Osteocyte (in vitro differentiated cells): ENCODE results near the gene BEX4. TPM values are rescaled to one million over a fixed set of nuclear protein-coding genes. Genes with fewer than 3 reads are reported as not detected.
A peak's percentile ranks its signal among the peaks of the same experiment; 100 is the strongest.
"Not testable (repeated sequence)": the region's sequence is repeated elsewhere in the genome, so short reads cannot be mapped to it uniquely, and the experiment has no call there.

Source experiments
- DNase-seq: peaks from one replicate; pipeline ENCODE4 v3.0.0; 2021; ENCODE audit warnings: mixed read lengths; ENCODE audit not compliant: unreplicated experiment; ENCODE audit errors: extremely low spot score
- H3K27ac Mint-ChIP-seq: one replicate; pipeline ENCODE4 v1.8.0; 2021; ENCODE audit warnings: mild to moderate bottlenecking, mixed read lengths; ENCODE audit not compliant: unreplicated experiment
- H3K27me3 Mint-ChIP-seq: one replicate; pipeline ENCODE4 v1.8.0; 2021; ENCODE audit warnings: mixed read lengths; ENCODE audit not compliant: unreplicated experiment
- H3K36me3 Mint-ChIP-seq: one replicate; pipeline ENCODE4 v1.8.0; 2021; ENCODE audit warnings: mixed read lengths; ENCODE audit not compliant: unreplicated experiment
- H3K4me1 Mint-ChIP-seq: one replicate; pipeline ENCODE4 v1.8.0; 2021; ENCODE audit warnings: mixed read lengths; ENCODE audit not compliant: unreplicated experiment
- H3K4me3 Mint-ChIP-seq: one replicate; pipeline ENCODE4 v1.8.0; 2021; ENCODE audit warnings: mild to moderate bottlenecking, moderate library complexity, mixed read lengths; ENCODE audit not compliant: unreplicated experiment
- H3K9me3 Mint-ChIP-seq: one replicate; pipeline ENCODE4 v1.8.0; 2021; ENCODE audit warnings: mixed read lengths; ENCODE audit not compliant: unreplicated experiment
- CTCF ChIP-seq: fragments of 200-600 bp; sonication (generic); IDR thresholded peaks from 2 replicates; pipeline ENCODE4 v1.5.0; 2021; ENCODE audit warnings: antibody characterized with exemption, mild to moderate bottlenecking, moderate library complexity
- long read RNA-seq: library from polyadenylated mRNA; unstranded; transcript quantifications from one replicate; pipeline ENCODE4 v2.0.0, GENCODE V29; 2021
- total RNA-seq: library from RNA; stranded (reverse); gene quantifications from 2 replicates; pipeline ENCODE4 v1.2.1, GENCODE V29; 2021

BEX4 gene
- total RNA-seq, result 50.9 and 51.9 TPM in 2 replicates
- long read RNA-seq, transcript BEX4-202 (3 exons, 1,328 nt), result major isoform, 217 of 237 reads
- long read RNA-seq, transcript BEX4-201 (2 exons, 1,066 nt), result minor isoform, 8 of 237 reads
- long read RNA-seq, partial matches to known transcripts, result 0 of 237 reads
- long read RNA-seq, other reads (novel, unspliced or antisense), result 12 of 237 reads

- H3K9me3 Mint-ChIP-seq, result peaks cover 6% of the 10 kb centered on the region
- no peak for TF ChIP-seq CTCF
- no peaks in the 10 kb centered on the region for H3K27me3 Mint-ChIP-seq
- H3K4me3 Mint-ChIP-seq, result peak within 1 kb of the TSS; percentile 82
- H3K36me3 Mint-ChIP-seq, result peaks cover 9% of the 10 kb centered on the region
- peak; percentile 91 for DNase-seq
- H3K4me1 Mint-ChIP-seq, result peaks cover 7% of the 10 kb centered on the region
- peak within 1 kb of the TSS; percentile 78 for H3K27ac Mint-ChIP-seq
These were observed at the start of gene BEX4 for GRCh38 chrX:103214870-103215424. Gene BEX4, plus strand, starts transcription at chrX:103215108. Its CDS starts 1,046 bp downstream, at chrX:103216154.

GRCh38 chrX:103170216-103170615, 44.7 kb upstream of the BEX4 start:
- Mint-ChIP-seq H3K9me3 (no peaks in the 10 kb centered on the region), H3K27ac (no peak overlapping the region), H3K4me3 (no peak overlapping the region), H3K36me3 (no peaks in the 10 kb centered on the region), H3K27me3 (no peaks in the 10 kb centered on the region), H3K4me1 (no peaks in the 10 kb centered on the region)
- no peak for TF ChIP-seq CTCF
- DNase-seq, result no peak

DNA sequence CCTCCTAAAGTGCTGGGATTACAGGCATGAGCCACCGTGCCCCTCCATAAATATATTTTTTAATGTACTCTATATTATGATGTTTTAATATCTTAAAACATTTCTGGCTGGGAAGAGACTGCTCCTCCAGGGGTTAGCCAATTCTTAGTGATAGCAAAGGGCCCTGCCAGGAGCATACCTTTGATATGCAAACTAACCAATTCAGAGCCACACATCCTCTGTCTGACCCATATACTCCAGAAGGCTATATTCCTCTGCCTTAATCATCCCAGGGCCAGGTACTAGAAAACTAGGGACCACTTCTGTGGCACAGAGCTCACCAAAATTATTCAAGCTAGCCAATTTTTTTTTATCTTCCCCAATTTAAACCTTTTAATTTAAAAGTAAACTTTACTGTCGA, 43.6 kb upstream of the BEX4 start:
- H3K36me3 Mint-ChIP-seq, result no peaks in the 10 kb centered on the region
- H3K4me3 Mint-ChIP-seq, result no peak overlapping the region
- no peak for TF ChIP-seq CTCF
- H3K9me3 Mint-ChIP-seq, result no peaks in the 10 kb centered on the region
- peaks cover 4% of the 10 kb centered on the region for H3K4me1 Mint-ChIP-seq
- no peak overlapping the region for H3K27ac Mint-ChIP-seq
- H3K27me3 Mint-ChIP-seq, result no peaks in the 10 kb centered on the region
- DNase-seq, result no peak

GRCh38 chrX:103175256-103175655, 39.7 kb upstream of the BEX4 start:
- not testable (repeated sequence) for H3K9me3 Mint-ChIP-seq, H3K4me1 Mint-ChIP-seq, H3K27me3 Mint-ChIP-seq, H3K27ac Mint-ChIP-seq, H3K4me3 Mint-ChIP-seq, DNase-seq, H3K36me3 Mint-ChIP-seq

DNA sequence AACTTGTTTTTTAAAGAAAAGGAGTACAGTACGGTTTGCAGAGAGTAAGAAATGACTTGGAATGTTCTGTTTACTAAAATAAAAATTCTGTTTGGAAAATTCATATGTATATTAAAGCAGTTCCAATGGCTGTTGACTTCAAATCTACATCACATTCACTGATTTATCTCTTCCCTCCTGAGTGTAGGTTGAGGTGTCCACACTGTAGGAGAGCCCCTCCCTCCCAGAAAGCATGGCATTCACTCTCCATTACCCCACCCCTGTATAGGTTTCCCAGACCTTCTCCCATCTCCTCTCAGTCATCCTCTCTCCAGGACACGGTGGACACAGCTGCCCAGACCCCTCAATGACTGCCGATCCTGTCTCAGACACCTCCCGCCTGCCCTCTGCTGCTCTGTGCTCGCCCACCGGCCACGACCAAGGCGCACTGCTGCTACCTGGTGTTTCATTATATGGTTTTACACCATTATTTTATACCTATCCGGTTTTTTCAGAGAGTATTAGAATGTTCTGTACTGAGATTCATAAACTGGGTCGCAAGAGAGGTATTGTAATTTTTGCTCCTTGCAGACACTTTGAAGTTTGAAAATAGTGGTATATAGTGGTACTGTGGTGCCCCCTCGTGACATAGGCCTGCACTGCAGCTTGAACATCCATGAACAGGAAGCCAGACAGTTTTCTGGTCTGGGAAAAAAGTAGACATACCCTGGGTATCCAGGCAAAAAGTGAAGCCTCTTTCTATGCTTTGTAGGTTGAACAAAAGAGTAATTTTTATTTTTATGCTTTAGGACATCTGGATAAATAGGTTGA, 38.8 kb upstream of the BEX4 start:
- no peak for DNase-seq
- H3K4me1 Mint-ChIP-seq, result peaks cover 4% of the 10 kb centered on the region
- H3K27me3 Mint-ChIP-seq, result peaks cover 4% of the 10 kb centered on the region
- H3K4me3 Mint-ChIP-seq, result peak overlapping the region; percentile 59
- peak; percentile 78 for TF ChIP-seq CTCF
- no peak overlapping the region for H3K27ac Mint-ChIP-seq
- H3K36me3 Mint-ChIP-seq, result no peaks in the 10 kb centered on the region
- no peaks in the 10 kb centered on the region for H3K9me3 Mint-ChIP-seq
